ENCODE results near the gene KCP. TPM values are rescaled to one million over a fixed set of nuclear protein-coding genes. Genes with fewer than 3 reads are reported as not detected.

KCP gene
- polyA plus RNA-seq, 4 donors = 1.6 to 38.8 (median 17.9) TPM

- DNase-seq (ENCODE audit: low read depth in 4 of 4, low spot score in 3 of 4) = no peak
These were observed 28.8 kb upstream of the KCP start for GRCh38 chr7:128939075-128939860.

GRCh38 chr7:128938544-128939074, 28.1 kb upstream of the KCP start:
- DNase-seq (ENCODE audit: low read depth in 4 of 4, low spot score in 3 of 4) = no peak

GRCh38 chr7:128937647-128938543, 27.4 kb upstream of the KCP start, which contains the start of gene IRF5:
Gene IRF5 (plus strand): TSS chr7:128937927. CDS start chr7:128942082, 4,155 bp downstream.
- no peak for DNase-seq (ENCODE audit: low read depth in 4 of 4, low spot score in 3 of 4)

- no peak for DNase-seq (ENCODE audit: low read depth in 4 of 4, low spot score in 3 of 4)
These were observed 26.8 kb upstream of the KCP start for GRCh38 chr7:128937271-128937646.

GRCh38 chr7:128936798-128937197, 26.3 kb upstream of the KCP start:
- no peak for DNase-seq (ENCODE audit: low read depth in 4 of 4, low spot score in 3 of 4)

- no peak for DNase-seq (ENCODE audit: low read depth in 4 of 4, low spot score in 3 of 4)
These were observed 24.8 kb upstream of the KCP start for GRCh38 chr7:128935342-128935730.

GRCh38 chr7:128934361-128935341, 24.1 kb upstream of the KCP start:
- no peak for DNase-seq (ENCODE audit: low read depth in 4 of 4, low spot score in 3 of 4)

- no peak for DNase-seq (ENCODE audit: low read depth in 4 of 4, low spot score in 3 of 4)
These were observed 22.8 kb upstream of the KCP start for GRCh38 chr7:128933180-128933891.

- no peak for DNase-seq (ENCODE audit: low read depth in 4 of 4, low spot score in 3 of 4)
These were observed 22.3 kb upstream of the KCP start for GRCh38 chr7:128932862-128933179.

GRCh38 chr7:128931965-128932861, 21.7 kb upstream of the KCP start:
- DNase-seq (ENCODE audit: low read depth in 4 of 4, low spot score in 3 of 4) = no peak

- no peak for DNase-seq (ENCODE audit: low read depth in 4 of 4, low spot score in 3 of 4)
These were observed 20.8 kb upstream of the KCP start for GRCh38 chr7:128931190-128931798.

- DNase-seq (ENCODE audit: low read depth in 4 of 4, low spot score in 3 of 4) = no peak
These were observed 18.6 kb upstream of the KCP start for GRCh38 chr7:128928882-128929788.

- no peak for DNase-seq (ENCODE audit: low read depth in 4 of 4, low spot score in 3 of 4)
These were observed 17.8 kb upstream of the KCP start for GRCh38 chr7:128928159-128928813.

GRCh38 chr7:128924707-128925588, 14.4 kb upstream of the KCP start:
- DNase-seq (ENCODE audit: low read depth in 4 of 4, low spot score in 3 of 4) = no peak

GRCh38 chr7:128923411-128923800, 12.9 kb upstream of the KCP start:
- DNase-seq (ENCODE audit: low read depth in 4 of 4, low spot score in 3 of 4) = no peak
